Fibroblast of skin of abdomen (primary cell): Measurements from ENCODE around the gene DCBLD1.

Experiments used
- DNase-seq: peaks from one replicate; pipeline ENCODE4 v3.0.0-alpha.2; 2013

The DCBLD1 gene

DNA sequence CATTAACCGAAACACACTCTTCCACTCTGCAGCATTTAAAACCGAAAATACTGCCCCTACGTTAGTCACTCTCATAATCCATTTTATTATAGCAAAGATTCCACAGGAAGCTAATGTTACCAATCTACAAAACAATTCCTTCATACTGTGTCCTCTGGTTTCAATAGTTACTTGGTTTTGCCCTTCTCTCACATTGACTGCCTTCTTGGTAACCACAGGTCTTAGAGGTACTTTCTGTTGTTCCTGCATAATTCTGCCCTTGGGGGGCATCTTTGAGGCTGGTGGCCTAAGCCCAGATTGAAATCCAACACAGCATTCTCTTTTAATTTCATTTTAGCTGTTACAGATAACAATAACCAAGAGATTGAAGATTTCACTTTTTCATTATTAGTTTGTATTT is 9.8 kb upstream of the DCBLD1 start:
- no peak for DNase-seq

DNA sequence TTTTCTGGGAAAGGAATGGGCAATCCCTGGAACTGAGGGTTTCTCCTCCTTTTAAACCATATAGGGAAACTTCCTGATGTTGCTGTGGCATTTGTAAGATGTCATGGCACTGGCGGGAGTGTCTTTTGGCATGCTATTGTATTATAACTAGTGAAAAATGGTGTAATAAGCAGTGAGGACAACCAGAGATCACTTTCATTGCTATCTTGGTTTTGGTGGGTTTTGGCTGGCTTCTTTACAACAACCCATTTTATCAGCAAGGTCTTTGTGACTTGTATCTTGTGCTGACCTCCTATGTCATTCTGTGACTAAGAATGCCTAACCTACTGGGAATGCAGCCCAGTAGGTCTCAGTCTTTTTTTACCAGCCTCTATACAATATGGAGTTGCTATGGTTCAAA is 9.1 kb upstream of the DCBLD1 start:
- no peak for DNase-seq

DNA sequence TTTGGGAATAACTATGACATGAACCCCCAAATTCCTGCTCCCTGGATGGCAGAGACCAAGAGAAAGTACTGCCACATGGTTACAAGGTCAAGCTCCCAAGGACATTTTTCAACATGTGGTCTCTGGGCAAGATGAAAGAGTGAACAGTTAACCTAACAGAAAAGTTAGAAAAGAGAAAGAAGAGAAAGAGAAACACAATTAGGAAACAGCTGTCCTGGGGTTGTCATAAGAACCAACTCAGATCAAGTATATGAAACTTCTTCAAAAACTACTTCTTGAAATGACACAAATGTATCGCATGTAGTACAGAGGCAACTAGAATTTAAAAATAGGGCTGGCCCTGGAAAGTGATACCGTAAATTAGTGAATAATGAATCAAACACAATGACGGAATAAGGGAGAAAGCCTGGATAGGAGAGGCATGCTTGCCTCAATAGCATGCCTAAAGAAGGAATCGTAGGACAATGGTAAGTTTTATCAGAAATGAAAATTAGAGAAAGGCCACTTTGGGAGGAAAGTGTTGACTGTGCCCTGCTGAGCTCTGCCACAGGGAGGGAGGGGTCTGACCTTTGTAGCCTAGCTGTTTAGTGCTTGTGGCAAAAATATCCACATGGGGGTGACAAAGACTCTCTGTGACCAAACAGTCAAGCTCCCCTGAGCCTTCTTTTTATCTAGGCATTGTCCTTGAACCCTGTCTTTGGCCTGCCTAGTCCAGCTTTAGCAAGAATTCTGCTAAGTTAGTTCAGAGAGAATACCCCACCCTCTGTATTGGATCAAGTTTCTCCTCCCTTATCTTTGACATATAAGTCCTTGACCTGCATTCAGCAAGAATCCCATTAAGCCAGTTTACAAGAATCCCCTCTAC is 4.3 kb upstream of the DCBLD1 start:
- no peak for DNase-seq

DNA sequence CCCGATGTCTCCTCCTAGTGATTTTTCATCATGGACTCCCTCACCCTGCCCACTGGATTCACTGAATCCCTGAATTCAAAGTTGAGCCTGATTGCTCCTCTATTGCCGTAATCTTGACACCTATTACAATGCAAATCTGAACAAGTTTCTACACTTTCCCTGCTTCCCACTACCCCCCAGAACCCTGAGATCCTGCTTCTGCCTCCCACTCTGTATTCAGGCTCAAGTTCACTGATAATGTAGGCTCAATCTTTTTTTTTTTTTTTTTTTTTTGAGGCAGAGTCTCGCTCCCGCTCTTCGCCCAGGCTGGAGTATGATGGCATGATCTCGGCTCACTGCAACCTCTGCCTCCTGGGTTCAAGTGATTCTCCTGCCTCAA is 3.6 kb upstream of the DCBLD1 start:
- DNase-seq: no peak

DNA sequence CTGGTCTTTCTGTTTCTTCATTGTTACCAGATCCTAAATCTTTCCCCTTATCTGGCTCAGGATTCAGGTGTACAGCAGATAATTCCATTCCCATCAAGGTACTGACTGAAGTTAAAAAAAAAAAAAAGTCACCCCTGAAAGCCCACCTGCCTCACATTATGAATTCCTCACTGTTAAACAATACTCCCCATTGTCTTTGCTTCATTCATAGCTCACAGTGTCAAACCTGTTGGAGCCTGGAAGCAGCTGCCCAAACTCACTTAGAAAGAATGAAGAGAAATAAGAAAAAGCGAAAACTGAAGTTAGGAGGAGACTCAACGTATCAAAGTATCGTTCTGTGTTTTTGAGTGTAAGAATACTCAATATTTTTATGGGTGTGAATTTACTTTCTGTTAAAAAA is 1.8 kb upstream of the DCBLD1 start:
- no peak for DNase-seq

DNA sequence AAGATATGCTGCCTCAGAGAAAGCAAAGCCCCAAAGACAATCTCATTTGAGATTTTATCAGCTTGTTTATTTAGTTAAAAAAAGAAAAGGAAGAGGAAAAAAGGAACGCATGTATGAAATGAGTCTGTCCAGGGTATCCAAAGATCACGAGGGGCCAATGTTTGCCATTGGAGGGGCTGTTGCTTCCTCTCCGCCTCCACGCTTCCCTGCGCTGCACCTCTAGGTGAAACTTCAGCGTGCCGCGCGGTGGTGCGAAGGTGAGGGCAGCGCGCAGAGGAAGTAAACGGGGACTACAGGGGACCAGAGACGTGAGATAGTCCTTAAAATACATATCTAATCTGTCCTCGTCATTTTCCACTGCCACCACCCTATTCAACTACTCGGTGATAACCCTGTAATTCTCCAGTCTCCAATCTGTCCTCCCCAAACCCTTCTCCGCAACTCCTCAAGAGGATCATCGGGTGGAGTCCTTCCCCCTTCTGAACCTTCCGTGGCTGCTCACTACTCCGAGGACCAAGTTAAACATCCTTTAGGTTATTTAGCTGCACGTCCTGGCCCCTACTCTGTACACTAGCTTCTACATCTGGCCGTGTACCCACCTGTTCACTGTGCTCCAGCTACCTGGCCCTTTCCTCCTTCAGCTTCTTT is 1.1 kb upstream of the DCBLD1 start:
- DNase-seq: no peak

DNA sequence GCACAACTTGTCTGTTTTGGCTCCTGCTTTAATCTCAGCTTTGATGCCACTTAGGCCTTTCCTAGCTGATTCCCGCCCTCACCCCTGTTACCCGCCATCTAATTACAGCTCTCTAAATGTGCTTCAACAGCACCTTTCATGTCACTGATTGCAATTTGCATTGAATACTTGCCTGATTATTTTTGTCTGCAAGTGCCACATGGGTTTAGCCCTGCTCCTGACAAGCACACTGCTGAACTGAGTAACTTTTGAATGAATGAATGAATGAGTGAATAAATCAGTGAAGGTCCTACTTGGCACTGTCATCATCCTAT is 591 bp upstream of the DCBLD1 start:
- DNase-seq: no peak

DNA sequence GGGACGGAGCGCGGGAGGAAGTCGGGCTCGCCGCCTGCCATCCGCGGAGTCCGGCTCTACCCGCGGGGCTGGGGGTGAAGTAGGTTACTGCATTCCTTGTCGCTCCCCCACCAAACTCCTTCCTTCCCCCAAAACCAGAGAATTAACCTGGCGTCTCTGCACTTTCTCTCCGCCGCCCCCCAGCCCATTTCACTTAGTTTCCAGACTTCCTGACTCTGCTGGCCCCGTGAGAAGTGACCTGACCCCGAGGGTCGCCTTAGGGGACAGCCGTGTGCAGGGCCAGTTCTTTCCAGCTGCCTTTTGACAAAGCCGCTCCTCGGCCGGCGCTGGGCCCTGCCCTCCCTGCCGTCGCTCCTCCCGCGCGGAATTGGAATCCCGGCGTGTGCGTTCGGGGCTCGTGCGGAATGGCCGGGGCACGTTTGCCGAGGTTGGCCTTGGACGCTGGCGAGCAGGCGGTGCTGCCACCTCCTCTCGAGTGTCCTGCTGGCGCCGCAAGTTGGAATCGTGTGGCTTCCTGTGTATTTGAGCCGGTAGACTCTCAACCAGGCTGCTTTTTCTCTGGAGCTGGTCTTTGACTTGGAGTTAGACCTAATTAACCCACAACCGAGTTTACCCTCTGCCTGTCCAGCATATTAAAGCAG is 650 bp downstream of the DCBLD1 start:
- DNase-seq: peak; percentile 45

DNA sequence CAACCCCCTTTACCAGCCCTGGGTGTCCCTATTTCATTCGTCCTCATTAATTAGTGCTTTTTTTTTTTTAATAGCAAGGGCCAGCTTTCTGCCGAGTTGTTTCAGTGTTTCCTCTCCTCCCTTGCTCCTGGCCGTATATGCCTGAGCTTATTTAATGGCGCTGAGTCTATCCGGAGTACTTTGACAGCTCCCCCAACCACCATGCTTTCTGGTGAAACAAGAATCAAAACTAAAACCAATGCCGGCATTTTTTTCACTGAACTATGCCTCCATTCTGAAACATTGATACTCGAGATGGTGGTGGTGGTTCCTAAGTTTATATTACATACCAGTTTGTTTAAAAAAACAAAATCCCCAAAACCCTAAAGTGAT is 1.2 kb downstream of the DCBLD1 start:
- no peak for DNase-seq

DNA sequence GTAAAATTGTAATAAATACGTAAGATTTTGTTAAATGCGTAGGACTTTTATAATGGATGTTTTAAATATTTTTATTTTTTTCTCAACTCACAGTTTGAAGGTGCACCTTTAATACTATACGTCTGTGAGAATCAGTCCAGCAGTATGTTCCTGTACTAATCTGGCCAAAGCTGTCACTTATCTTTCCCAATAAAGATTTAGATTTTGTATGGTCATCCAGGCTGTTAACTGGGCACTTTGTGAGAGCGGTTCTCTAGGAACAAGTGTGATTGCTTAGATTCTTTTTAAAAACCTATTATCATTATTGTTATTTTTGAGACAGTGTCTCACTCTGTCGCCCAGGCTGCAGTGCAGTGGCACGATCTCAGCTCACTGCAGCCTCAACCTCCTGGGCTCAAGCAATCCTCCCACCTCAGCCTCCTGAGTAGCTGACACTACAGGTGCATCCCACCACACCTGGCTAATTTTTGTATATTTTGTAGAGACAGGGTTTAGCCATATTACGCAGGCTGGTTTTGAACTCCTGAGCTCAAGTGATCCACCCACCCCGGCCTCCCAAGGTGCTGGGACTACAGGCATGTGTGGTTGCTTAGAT is 1.7 kb downstream of the DCBLD1 start:
- DNase-seq: no peak

DNA sequence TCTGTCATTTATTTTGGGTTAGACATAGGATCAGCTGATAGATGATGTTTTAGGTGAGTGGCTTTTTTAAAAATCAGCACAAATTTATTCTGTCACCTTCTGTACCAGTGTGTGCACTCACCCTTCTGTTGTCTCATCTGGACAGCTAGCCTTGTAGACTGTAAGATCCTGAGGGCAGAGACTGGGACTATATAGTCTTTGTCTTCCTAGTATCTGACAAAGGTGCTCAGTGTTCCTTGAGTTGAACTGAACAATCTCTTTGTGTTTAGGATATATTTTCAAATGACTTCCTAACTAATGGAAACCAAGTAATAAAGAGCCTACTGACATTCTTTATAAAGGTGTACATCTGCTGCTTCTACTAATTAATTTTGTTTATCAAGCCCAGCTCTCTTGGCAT is 3.0 kb downstream of the DCBLD1 start:
- no peak for DNase-seq

DNA sequence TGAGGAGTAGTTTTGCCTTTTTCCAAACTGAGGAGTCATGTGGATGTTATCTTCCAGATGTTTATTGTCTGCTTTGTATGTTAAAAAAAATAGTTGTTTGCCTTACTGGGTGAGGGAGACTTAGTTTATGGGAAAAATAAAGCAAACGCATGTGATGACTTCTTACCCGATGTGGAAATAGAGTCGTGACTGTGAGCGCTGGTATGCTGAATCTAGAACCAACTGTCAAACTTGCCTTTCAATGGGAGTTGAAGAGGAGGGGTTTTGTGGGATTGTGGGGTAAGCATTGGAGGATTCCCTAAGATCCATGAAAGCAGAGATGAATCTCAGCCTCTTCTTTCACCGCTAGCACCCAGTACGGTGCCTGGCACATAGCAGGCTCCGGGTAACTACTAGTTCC is 5.3 kb downstream of the DCBLD1 start:
- no peak for DNase-seq

DNA sequence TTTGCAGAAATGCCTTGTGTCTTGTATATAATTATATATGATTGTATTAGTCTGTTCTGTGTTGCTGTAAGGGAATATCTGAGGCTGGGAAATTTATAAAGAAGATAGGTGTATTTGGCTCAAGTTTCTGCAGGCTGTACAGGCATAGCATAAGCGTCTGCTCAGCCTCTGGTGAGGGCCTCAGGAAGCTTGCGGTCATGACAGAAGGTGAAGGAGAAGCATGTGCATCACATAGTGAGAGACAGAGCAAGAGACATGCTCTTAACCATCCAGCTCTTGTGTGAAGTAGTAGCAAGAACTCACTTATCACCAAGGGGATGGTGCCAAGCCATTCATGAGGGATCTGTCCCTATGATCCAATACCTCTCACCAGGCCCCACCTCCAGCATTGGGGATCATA is 6.5 kb downstream of the DCBLD1 start:
- DNase-seq: no peak

DNA sequence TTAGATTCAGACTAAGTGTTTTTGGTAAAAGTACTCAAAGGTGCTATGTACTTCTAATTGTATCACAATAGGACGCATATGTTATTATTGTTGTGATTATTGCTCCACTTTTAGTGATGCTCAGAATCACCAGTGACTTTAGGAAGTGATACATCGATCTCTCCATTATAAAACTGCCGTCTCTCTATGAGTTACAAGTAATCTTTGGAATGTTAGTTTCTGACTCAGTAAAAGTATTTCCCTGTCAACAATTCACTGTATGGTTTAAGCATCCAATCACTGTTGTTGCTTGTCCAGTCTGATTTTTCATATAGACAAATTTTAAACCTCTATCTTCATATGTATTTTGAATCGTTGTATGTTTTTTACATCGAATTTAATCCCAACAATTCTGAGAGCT is 9.4 kb downstream of the DCBLD1 start:
- peak; percentile 65 for DNase-seq

DNA sequence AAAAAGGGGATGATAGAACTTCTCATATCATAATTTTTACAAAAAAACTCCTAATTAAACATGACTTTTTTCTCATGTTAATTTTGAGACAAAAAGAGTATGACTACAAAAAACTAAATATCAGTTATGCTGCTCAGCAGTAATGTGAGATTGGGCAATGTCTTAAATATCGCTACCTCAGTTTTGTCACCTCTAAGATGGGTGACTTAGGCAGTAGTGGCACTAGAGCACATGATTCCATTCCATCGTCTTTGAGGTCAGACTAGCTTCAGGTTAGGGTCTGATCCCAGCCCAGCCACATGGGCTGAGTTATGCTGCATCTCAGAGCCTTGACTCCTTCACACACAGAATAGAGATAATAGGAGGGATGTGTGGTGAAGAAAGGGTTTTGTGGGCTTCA is 11.0 kb downstream of the DCBLD1 start:
- DNase-seq: no peak

DNA sequence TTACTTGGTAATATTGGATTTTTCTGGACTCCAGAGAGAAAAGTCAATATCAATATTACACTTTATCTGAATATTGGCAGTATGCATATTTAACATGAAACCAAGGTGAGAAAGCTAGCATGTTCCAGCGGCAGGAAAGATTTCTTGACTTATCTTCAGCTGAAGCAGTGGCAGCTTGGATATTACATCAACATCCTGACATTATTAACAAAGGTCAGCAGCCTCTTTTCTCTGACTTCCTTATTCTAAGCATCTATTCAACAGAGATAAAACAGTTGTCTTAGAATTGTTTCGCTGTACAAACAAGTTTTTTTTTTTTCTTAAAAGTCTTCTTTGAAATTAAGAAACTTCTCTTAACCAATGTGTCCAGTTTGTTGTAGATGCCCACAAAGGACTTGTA is 11.8 kb downstream of the DCBLD1 start:
- no peak for DNase-seq

DNA sequence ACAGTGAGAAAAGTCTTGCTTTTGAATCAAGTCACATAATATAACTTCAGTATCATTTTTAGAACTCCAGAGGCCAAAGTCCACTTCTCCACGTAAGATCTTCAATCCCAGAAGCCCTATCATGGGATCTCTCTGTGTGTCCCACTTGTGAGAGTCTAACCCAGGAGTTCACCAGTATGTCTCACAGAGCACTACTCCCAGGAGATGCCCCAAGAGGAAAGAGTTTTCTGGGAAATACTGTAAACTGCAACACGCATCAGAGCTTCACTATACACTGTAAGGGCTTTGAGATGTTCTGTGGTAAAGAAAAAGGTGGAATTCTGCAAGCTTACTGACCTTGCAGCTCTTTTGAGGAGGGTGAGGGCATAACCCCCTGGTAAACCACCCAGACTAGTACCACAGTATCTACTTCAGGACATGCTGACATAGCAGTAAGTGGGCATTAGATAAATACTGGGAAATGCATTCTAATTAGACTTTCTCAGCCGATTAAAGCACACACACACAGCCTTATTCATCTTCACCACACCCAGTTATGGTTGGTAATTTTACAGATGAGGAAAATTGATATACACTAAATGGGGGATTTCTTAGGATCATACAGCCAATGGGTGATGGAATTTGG is 12.3 kb downstream of the DCBLD1 start:
- DNase-seq: no peak

DNA sequence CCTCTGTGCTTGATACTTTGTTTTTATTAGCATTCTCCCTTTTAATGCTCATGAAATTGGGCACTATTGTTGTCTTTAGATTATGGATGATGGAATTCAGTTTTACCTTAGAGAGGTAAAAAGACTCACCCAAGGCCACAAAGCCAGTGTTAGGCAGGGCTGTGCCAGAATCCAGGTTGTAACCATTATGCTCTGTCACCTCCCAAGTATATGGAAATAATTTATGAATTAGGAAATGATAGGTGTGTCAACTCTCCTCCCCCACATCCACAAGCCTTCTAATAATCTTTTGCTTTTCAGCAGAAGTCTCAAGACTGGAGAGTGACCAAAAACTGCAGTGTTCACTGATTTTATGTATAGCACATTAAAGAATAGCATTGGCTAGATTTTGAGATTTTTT is 13.0 kb downstream of the DCBLD1 start:
- no peak for DNase-seq

DNA sequence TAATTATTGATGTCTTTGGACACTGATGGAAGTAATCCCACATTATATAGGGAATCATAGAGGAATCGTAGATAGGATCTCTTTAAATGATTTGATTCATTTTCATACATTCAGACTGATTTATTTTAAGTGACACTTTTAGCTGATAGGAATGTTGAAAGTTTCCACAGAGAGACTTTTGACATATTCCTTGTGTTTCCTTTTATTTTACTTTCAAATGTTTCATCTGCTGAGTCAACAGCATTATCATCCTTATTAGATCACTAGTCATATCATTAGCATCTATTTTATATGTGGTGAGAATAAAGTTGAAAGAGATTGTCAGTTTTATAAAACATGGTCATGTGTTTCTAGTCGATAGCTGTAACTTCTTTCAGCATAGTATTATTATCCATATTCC is 13.4 kb downstream of the DCBLD1 start:
- peak; percentile 59 for DNase-seq

DNA sequence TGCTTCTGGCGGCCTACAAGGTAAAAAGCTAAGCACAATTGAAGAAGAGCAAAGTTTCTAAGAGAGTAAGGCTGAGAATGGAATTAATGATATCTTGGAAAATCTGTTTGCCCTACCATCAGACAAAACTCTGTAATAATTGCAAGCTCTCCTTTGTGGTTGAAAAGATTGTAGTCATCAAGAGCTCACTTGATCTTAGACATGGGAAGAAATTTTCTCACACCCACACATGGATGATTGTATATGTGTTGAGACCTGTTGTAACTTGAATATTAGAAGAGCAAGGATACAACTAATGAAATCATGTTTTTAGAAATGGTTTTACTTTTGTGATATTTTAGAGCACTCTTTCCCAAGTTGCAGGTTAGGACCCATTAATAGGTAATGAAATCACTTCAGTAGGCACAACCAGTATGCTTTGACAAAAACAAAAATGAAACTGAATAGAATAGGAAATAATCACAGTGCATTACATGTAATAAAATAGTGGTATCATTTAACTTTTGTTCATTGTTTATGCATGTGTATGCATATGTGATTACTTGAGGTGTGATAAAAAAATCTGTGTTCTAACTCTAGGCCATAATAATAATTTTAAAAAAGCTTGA is 14.0 kb downstream of the DCBLD1 start:
- DNase-seq: peak; percentile 65

DNA sequence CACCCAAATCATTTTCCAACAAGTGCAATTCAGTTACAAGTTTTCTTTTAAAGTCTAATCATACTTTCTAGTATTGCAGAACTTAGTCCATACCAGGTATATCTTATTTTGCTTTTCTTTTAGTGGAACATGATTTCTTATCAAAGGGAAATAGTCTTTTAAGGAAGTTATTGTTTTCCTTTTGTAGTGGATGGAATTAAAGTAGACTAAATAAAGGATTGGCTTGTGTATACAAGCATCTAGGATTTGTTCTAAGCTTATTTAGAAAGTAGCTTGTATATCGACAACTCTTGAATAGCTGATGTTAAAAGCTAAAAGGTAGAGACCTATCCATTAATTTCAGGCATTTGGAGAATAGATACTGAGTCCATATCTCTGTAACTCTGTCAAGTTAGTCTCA is 14.8 kb downstream of the DCBLD1 start:
- DNase-seq: no peak

DNA sequence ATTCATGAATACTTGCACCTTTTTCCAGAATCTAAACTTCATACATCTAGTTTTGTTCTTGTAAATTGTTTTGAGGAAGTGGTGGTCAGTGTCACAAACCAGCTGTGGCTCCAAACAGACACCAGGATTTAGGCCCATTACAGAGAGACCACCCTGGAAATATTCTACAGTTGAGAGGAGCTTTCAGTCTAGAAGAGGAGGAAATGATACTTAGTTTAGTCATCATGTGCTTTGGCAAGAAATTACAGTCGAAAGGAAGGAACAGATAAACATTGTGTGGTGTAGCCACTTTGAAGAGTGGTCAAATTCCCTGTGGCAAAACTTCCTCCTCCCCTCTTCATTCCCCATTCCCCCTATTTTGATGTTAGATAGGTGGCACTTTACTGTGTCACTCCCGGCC is 15.7 kb downstream of the DCBLD1 start:
- peak; percentile 81 for DNase-seq

DNA sequence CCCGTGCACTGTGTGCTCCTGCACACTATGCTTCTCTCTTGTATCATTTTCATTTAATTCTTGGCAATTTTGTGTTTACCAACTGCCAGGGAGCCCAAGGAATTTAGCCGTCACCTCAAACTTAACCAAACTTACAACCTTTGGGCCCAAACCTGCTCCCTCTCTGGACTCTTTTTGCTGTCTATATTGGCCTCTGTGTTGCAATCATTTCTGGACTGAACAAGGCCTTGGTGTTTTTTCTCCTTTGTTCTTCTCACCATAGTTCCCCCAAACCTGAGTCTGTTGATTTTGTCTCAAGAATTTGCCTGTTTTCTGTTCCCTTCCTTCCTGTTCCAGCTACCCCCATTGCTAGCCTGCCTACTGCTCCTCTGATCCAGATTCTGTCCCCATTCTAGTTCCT is 19.2 kb downstream of the DCBLD1 start:
- no peak for DNase-seq
